OCI-LY7 (cell line): Measurements from ENCODE around the gene KIT. TPM values are rescaled to one million over a fixed set of nuclear protein-coding genes. Genes with fewer than 3 reads are reported as not detected.

ENCODE experiments used
- Bru-seq: library from RNA; stranded (reverse); fragments of 400-500 nt; gene quantifications from one replicate; lab custom pipeline; 2021; lab: Mats Ljungman, UMichigan
- BruChase-seq, 2 experiments: library from RNA; stranded (reverse); fragments of 400-500 nt; gene quantifications; one replicate each; lab custom pipeline; 2021; lab: Mats Ljungman, UMichigan
- BruUV-seq: library from RNA; stranded (reverse); fragments of 400-500 nt; replicated peaks from 2 replicates; lab custom pipeline; 2021; lab: Mats Ljungman, UMichigan
- CTCF ChIA-PET: fragments of 300-600 bp; sonication (Branson Sonifier 250); formaldehyde crosslinking; loops from one replicate; lab custom pipeline; 2022; ENCODE audit warnings: antibody characterized with exemption; ENCODE audit not compliant: unreplicated experiment; lab: Charles Lee
- POLR2A ChIA-PET: fragments of 300-600 bp; sonication (Branson Sonifier 250); formaldehyde crosslinking; loops from one replicate; lab custom pipeline; 2022; ENCODE audit warnings: antibody characterized with exemption; lab: Charles Lee
- DNase-seq: peaks from one replicate; pipeline ENCODE4 v3.0.0-alpha.2; 2015; ENCODE audit warnings: low spot score
- H2AFZ ChIP-seq: fragments of 200-600 bp; sonication (generic), shearing (Covaris generic); 2 replicates; pipeline ENCODE4 v1.6.1; 2014; ENCODE audit warnings: mild to moderate bottlenecking, antibody characterized with exemption, low read length, moderate library complexity
- H3K27ac ChIP-seq: fragments of 200-600 bp; sonication (generic); 2 replicates; pipeline ENCODE4 v1.5.1; 2014; ENCODE audit warnings: mixed run types, low read depth, mild to moderate bottlenecking, moderate library complexity, low read length, inconsistent platforms; ENCODE audit not compliant: poor library complexity, severe bottlenecking
- H3K36me3 ChIP-seq: fragments of 200-600 bp; sonication (generic); 2 replicates; pipeline ENCODE4 v1.6.1; 2014; ENCODE audit warnings: mild to moderate bottlenecking, antibody characterized with exemption, low read length, moderate library complexity, mixed read lengths; ENCODE audit not compliant: insufficient read depth
- H3K4me1 ChIP-seq: fragments of 200-600 bp; sonication (generic); 2 replicates; pipeline ENCODE4 v1.5.1; 2014; ENCODE audit warnings: mild to moderate bottlenecking, low read length; ENCODE audit not compliant: insufficient read depth, poor library complexity, severe bottlenecking
- H3K4me2 ChIP-seq: fragments of 200-600 bp; sonication (generic); 2 replicates; pipeline ENCODE4 v1.6.1; 2014; ENCODE audit warnings: mild to moderate bottlenecking, low read length
- H3K4me3 ChIP-seq: fragments of 200-600 bp; sonication (generic); 2 replicates; pipeline ENCODE4 v1.5.1; 2014; ENCODE audit warnings: mild to moderate bottlenecking, low read depth, low read length; ENCODE audit not compliant: poor library complexity, severe bottlenecking
- H3K79me2 ChIP-seq: fragments of 200-600 bp; sonication (generic); 2 replicates; pipeline ENCODE4 v1.6.1; 2016; ENCODE audit warnings: low read depth, mild to moderate bottlenecking, low read length, moderate library complexity, mixed read lengths; ENCODE audit not compliant: insufficient read depth
- H3K9me2 ChIP-seq: fragments of 200-600 bp; sonication (generic); 2 replicates; pipeline ENCODE4 v1.6.1; 2016; ENCODE audit warnings: mild to moderate bottlenecking, low read length, mixed read lengths; ENCODE audit not compliant: insufficient read depth
- H3K9me3 ChIP-seq: fragments of 200-600 bp; sonication (generic); 2 replicates; pipeline ENCODE4 v1.6.1; 2014; ENCODE audit warnings: mild to moderate bottlenecking, mixed run types, low read length, mixed read lengths
- H4K20me1 ChIP-seq: fragments of 200-600 bp; sonication (generic); 2 replicates; pipeline ENCODE4 v1.6.1; 2014; ENCODE audit warnings: mild to moderate bottlenecking, antibody characterized with exemption, low read length, moderate library complexity, mixed read lengths; ENCODE audit not compliant: insufficient read depth
- CTCF ChIP-seq: fragments of 200-600 bp; sonication (generic); conservative IDR thresholded peaks from 2 replicates; pipeline ENCODE4 v1.5.1; 2014; ENCODE audit warnings: mild to moderate bottlenecking, antibody characterized with exemption, low read length, moderate library complexity, mixed read lengths
- EZH2phosphoT487 ChIP-seq: fragments of 200-600 bp; sonication (generic); IDR thresholded peaks from 2 replicates; pipeline ENCODE4 v1.6.1; 2018; ENCODE audit warnings: low read depth, borderline replicate concordance, mild to moderate bottlenecking, mixed run types, antibody characterized with exemption, low read length, moderate library complexity, mixed read lengths
- intact Hi-C: fragments of 100-400 bp; cut with micrococcal nuclease; formaldehyde crosslinking; loops from one replicate; pipeline ENCODE4 v1.10.0; 2022; ENCODE audit not compliant: unreplicated experiment
- long read RNA-seq: library from polyadenylated mRNA; stranded (forward); transcript quantifications from one replicate; pipeline ENCODE4 v2.0.0, GENCODE V29; 2022
- total RNA-seq, 2 experiments: library from RNA; depleted of rRNA in 1 of 2; stranded (reverse); fragments of >200 nt in 1 of 2; shearing (Covaris generic) in 1 of 2; gene quantifications; 2 replicates each; pipeline ENCODE4 v1.2.3, GENCODE V29; 2014 to 2022

KIT gene
- total RNA-seq (2014; rRNA removed; shearing (Covaris generic)) (not detected in 2 replicates), total RNA-seq (2022) (not detected in 2 replicates), Bru-seq, nascent RNA (not detected), BruChase-seq, experiment 1, labeled RNA remaining after a 6-hour chase (not detected), BruChase-seq, experiment 2, labeled RNA remaining after a 2-hour chase (not detected)
- long read RNA-seq = 0 reads

DNA sequence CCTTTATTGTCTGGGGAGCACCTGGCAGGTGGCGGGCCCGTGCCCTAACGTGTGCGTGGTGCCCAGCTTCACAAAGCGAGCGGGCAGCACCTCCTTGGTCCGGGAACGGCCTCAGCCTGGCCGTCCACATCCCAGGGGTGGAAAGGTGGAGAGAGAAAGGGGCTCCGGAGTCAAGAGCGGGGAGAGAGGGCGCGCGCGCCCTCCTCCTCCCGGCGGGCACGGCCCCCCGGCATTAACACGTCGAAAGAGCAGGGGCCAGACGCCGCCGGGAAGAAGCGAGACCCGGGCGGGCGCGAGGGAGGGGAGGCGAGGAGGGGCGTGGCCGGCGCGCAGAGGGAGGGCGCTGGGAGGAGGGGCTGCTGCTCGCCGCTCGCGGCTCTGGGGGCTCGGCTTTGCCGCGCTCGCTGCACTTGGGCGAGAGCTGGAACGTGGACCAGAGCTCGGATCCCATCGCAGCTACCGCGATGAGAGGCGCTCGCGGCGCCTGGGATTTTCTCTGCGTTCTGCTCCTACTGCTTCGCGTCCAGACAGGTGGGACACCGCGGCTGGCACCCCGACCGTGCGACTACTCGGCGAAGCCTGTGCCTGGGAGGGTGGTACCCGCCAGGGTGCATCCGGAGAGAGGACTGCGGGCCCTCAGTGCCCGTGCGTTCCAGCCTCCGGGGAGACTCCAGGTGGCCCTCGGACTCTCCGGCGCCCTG, at the start of gene KIT:
KIT (plus strand) TSS at position 407 of the 701 bp plus-strand sequence; CDS start at position 465, 58 bp downstream.
- DNase-seq = no peak
- Histone ChIP-seq H3K4me2 (no peak within 1 kb of the TSS), H3K9me3 (no peaks in the 10 kb centered on the region), H4K20me1 (no peaks in the 10 kb centered on the region), H3K4me3 (no peak within 1 kb of the TSS), H3K79me2 (no peaks in the 10 kb centered on the region), H2AFZ (no peak within 1 kb of the TSS), H3K9me2 (no peaks in the 10 kb centered on the region), H3K4me1 (no peaks in the 10 kb centered on the region), H3K27ac (no peak within 1 kb of the TSS), H3K36me3 (no peaks in the 10 kb centered on the region)
- TF ChIP-seq EZH2phosphoT487 (no peak), CTCF (no peak)
- intact Hi-C loops = no loop called here
- ChIA-PET POLR2A (no interaction called here), CTCF (no interaction called here)
- BruUV-seq = no TSS peak

GRCh38 chr4:54609310-54609709, 48.4 kb upstream of the KIT start:
- Histone ChIP-seq H3K9me3 (no peaks in the 10 kb centered on the region), H3K36me3 (no peaks in the 10 kb centered on the region), H3K4me1 (no peaks in the 10 kb centered on the region), H4K20me1 (no peaks in the 10 kb centered on the region), H3K9me2 (no peaks in the 10 kb centered on the region), H3K4me2 (no peak overlapping the region), H2AFZ (no peak overlapping the region), H3K79me2 (no peaks in the 10 kb centered on the region), H3K4me3 (no peak overlapping the region), H3K27ac (no peak overlapping the region)
- BruUV-seq = no TSS peak
- DNase-seq = no peak
- POLR2A ChIA-PET = interaction anchor here (0.9 kb wide), 1 partner anchor 11 kb away, joined by 3 read pairs; no protein-coding TSS in a partner anchor
- TF ChIP-seq CTCF = no peak
- no peak for TF ChIP-seq EZH2phosphoT487
- CTCF ChIA-PET = no interaction called here
- intact Hi-C loops = no loop called here

- H3K36me3 ChIP-seq = no peaks in the 10 kb centered on the region
- H3K4me2 ChIP-seq = no peak overlapping the region
- no peaks in the 10 kb centered on the region for H3K9me2 ChIP-seq
- H3K4me3 ChIP-seq = no peak overlapping the region
- H4K20me1 ChIP-seq = no peaks in the 10 kb centered on the region
- ChIA-PET CTCF (no interaction called here), POLR2A (no interaction called here)
- TF ChIP-seq EZH2phosphoT487 (no peak), CTCF (no peak)
- no TSS peak for BruUV-seq
- DNase-seq = no peak
- intact Hi-C loops = no loop called here
- no peak overlapping the region for H3K27ac ChIP-seq
- H3K4me1 ChIP-seq = no peaks in the 10 kb centered on the region
- no peaks in the 10 kb centered on the region for H3K79me2 ChIP-seq
- H2AFZ ChIP-seq = no peak overlapping the region
- no peaks in the 10 kb centered on the region for H3K9me3 ChIP-seq
Measured at GRCh38 chr4:54614149-54614548, 43.6 kb upstream of the KIT start.
